Gastroesophageal sphincter (tissue), 4 donors: ENCODE data around the gene AACS. TPM values are rescaled to one million over a fixed set of nuclear protein-coding genes. Genes with fewer than 3 reads are reported as not detected.

Source experiments
- ATAC-seq: fragments of 150-250 bp; one replicate; pipeline ENCODE4 v1.9.1; 2016; ENCODE audit warnings: mild to moderate bottlenecking, moderate library complexity
- H3K27ac ChIP-seq, 4 donors: fragments of 200-600 bp; sonication (generic) in 3 of 4; 1 replicate in 3 of 4; 2 replicates in 1 of 4; pipeline ENCODE4 v1.5.1; 2016 to 2019
- H3K27me3 ChIP-seq: fragments of 200-600 bp; sonication (generic); one replicate; pipeline ENCODE4 v1.5.1; 2019
- H3K36me3 ChIP-seq, 2 donors: fragments of 200-600 bp; sonication (generic); one replicate each; pipeline ENCODE4 v1.5.1; 2019; ENCODE audit warnings: control low read depth in 1 of 2
- H3K4me1 ChIP-seq, 3 donors: fragments of 200-600 bp; sonication (generic); 1 replicate in 2 of 3; 2 replicates in 1 of 3; pipeline ENCODE4 v1.5.1; 2016 to 2019; ENCODE audit warnings: control low read depth in 2 of 3
- H3K4me3 ChIP-seq, 2 donors: fragments of 200-600 bp; sonication (generic); one replicate each; pipeline ENCODE4 v1.5.1; 2019; ENCODE audit warnings: mild to moderate bottlenecking in 1 of 2, moderate library complexity in 1 of 2
- H3K9me3 ChIP-seq, 3 donors: fragments of 200-600 bp; sonication (generic); one replicate each; pipeline ENCODE4 v1.5.1; 2017 to 2019; ENCODE audit warnings: control low read depth in 2 of 3
- EP300 ChIP-seq: sonication (generic); formaldehyde crosslinking; IDR thresholded peaks from one replicate; pipeline ENCODE4 v1.6.1; 2017; ENCODE audit warnings: antibody characterized with exemption, mild to moderate bottlenecking
- POLR2A ChIP-seq, 2 donors: fragments of 450-650 bp; IDR thresholded peaks; one replicate each; pipeline ENCODE4 v1.6.1; 2017; ENCODE audit warnings: antibody characterized with exemption in 2 of 2, mild to moderate bottlenecking in 2 of 2, moderate library complexity in 1 of 2
- POLR2AphosphoS5 ChIP-seq: sonication (generic); formaldehyde crosslinking; IDR thresholded peaks from one replicate; pipeline ENCODE4 v1.6.1; 2017; ENCODE audit warnings: antibody characterized with exemption
- WGBS, 2 donors: methylation state at CpG; one replicate each; pipeline ENCODE4 v1.1.5; 2018; ENCODE audit warnings: low coverage in 1 of 2; 5-methylcytosine and 5-hydroxymethylcytosine counted together
- total RNA-seq, 4 donors: library from RNA; depleted of rRNA; stranded (reverse); fragments of >200 nt; gene quantifications; one replicate each; pipeline ENCODE4 v1.1.0, GENCODE V29; 2016
- TF ChIP-seq, protein P1 (sequence below), 4 experiments: fragments of 200-600 bp in 2 of 4; fragments of 450-650 bp in 2 of 4; sonication (generic) in 1 of 4; IDR thresholded peaks; one replicate each; pipeline ENCODE4 v1.5.1; 2017 to 2019; ENCODE audit warnings: antibody characterized with exemption in 4 of 4, mild to moderate bottlenecking in 2 of 4, moderate library complexity in 2 of 4

AACS gene
- total RNA-seq, 4 donors from 2014 or later: 10.3 to 14.6 (median 11.8) TPM

DNA sequence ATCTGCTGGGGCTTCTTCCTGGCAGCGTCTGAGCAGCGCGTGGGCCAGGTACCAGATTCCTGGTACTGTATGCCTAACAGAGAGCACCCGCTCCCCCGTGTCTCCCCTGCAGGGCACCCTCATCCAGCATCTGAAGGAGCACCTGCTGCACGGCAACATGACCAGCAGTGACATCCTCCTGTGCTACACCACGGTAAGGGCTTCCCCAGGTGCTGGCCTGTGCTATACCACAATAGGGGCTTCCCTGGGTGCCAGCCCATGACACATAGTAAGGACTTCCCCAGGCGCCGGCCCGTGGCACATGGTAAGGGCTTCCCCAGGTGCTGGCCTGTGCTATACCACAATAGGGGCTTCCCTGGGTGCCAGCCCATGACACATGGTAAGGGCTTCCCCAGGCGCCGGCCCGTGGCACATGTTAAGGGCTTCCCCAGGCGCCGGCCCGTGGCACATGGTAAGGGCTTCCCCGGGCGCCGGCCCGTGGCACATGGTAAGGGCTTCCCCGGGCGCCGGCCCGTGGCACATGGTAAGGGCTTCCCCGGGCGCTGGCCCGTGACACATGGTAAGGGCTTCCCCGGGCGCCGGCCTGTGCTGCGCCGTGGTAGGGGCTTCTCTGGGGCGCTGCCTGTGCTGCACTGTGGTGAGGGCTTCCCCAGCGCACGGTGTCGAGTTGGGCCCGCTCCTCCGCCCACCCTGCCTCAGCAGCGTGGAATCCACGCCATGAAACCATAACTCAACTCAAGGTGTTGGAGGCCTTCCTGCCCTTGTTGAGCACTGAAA, 49.3 kb downstream of the AACS start:
- Histone ChIP-seq H3K27ac (no peak overlapping the region), H3K9me3 (no peaks in the 10 kb centered on the region), H3K36me3 (peaks cover 0 to 95% of the 10 kb centered on the region in 2 donors), H3K4me1 (no peaks in the 10 kb centered on the region), H3K27me3 (no peaks in the 10 kb centered on the region), H3K4me3 (no peak overlapping the region)
- ATAC-seq: no peak
- TF ChIP-seq POLR2A (IDR thresholded peaks at IDR 0.05) (no peak), EP300 (no peak), POLR2AphosphoS5 (no peak)
- TF ChIP-seq, protein P1, sequence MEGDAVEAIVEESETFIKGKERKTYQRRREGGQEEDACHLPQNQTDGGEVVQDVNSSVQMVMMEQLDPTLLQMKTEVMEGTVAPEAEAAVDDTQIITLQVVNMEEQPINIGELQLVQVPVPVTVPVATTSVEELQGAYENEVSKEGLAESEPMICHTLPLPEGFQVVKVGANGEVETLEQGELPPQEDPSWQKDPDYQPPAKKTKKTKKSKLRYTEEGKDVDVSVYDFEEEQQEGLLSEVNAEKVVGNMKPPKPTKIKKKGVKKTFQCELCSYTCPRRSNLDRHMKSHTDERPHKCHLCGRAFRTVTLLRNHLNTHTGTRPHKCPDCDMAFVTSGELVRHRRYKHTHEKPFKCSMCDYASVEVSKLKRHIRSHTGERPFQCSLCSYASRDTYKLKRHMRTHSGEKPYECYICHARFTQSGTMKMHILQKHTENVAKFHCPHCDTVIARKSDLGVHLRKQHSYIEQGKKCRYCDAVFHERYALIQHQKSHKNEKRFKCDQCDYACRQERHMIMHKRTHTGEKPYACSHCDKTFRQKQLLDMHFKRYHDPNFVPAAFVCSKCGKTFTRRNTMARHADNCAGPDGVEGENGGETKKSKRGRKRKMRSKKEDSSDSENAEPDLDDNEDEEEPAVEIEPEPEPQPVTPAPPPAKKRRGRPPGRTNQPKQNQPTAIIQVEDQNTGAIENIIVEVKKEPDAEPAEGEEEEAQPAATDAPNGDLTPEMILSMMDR (IDR thresholded peaks at IDR 0.05): no peak
- no CpG with 5 or more reads among the region's 40 CpGs for WGBS, 2 donors

GRCh38 chr12:125120566-125120965, 55.3 kb downstream of the AACS start:
- H3K27ac ChIP-seq: no peak overlapping the region
- WGBS, 2 donors: 89 to 91% methylated on average over 5 to 9 of the region's 12 CpGs
- H3K9me3 ChIP-seq: no peaks in the 10 kb centered on the region
- no peaks in the 10 kb centered on the region for H3K4me1 ChIP-seq
- ATAC-seq: no peak
- no peaks in the 10 kb centered on the region for H3K27me3 ChIP-seq
- H3K4me3 ChIP-seq: no peak overlapping the region
- TF ChIP-seq POLR2A (IDR thresholded peaks at IDR 0.05) (no peak), POLR2AphosphoS5 (no peak), EP300 (no peak)
- TF ChIP-seq, protein P1 (IDR thresholded peaks at IDR 0.05): no peak
- H3K36me3 ChIP-seq: peaks cover 0 to 81% of the 10 kb centered on the region in 2 donors

- H3K27me3 ChIP-seq: no peaks in the 10 kb centered on the region
- no peak overlapping the region for H3K27ac ChIP-seq
- ATAC-seq: no peak
- H3K9me3 ChIP-seq: no peaks in the 10 kb centered on the region
- TF ChIP-seq, protein P1 (IDR thresholded peaks at IDR 0.05): no peak
- TF ChIP-seq POLR2A (IDR thresholded peaks at IDR 0.05): no peak
- TF ChIP-seq POLR2AphosphoS5: no peak
- TF ChIP-seq EP300: no peak
- 80% methylated on average over 2 of the region's 14 CpGs; no CpG with 5 or more reads in 1 of the 2 donors for WGBS, 2 donors
- peaks cover 0 to 80% of the 10 kb centered on the region in 2 donors for H3K36me3 ChIP-seq
- H3K4me1 ChIP-seq: no peaks in the 10 kb centered on the region
- H3K4me3 ChIP-seq: no peak overlapping the region
Observed at GRCh38 chr12:125121106-125121505, 55.9 kb downstream of the AACS start.

- H3K9me3 ChIP-seq: no peaks in the 10 kb centered on the region
- ATAC-seq: no peak
- no peak overlapping the region for H3K4me3 ChIP-seq
- H3K4me1 ChIP-seq: no peaks in the 10 kb centered on the region
- H3K27me3 ChIP-seq: no peaks in the 10 kb centered on the region
- no peak for TF ChIP-seq POLR2AphosphoS5
- TF ChIP-seq, protein P1 (IDR thresholded peaks at IDR 0.05): no peak
- no peak for TF ChIP-seq EP300
- TF ChIP-seq POLR2A (IDR thresholded peaks at IDR 0.05): no peak
- WGBS, 2 donors: 80% methylated on average over 1 of the region's 14 CpGs; no CpG with 5 or more reads in 1 of the 2 donors
- H3K36me3 ChIP-seq: peaks cover 0 to 79% of the 10 kb centered on the region in 2 donors
- no peak overlapping the region for H3K27ac ChIP-seq
Observed at GRCh38 chr12:125122668-125123067, 57.4 kb downstream of the AACS start.
